ENCODE measurements around the gene IFNL3.

DNA sequence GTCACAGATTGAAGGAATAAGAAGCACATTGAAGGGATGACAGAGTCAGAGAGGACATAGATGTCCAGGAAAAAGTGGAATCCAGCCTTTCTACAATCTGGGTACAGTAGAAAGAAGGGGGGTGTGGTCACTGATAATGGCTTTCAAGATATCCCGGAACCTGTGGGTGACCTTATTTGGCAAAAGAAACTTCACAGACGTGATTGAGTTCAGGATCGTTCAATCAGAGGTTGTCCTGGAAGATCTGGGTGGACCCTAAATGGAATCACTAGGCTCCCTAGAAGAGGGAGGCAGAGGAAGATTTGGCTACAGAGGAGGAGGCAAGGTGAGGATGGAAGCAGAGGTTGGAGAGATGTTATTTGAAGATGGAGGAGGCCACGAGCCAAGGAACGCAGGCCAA lies 27.7 kb downstream of the IFNL3 start:
- TF ChIP-seq, protein P1, sequence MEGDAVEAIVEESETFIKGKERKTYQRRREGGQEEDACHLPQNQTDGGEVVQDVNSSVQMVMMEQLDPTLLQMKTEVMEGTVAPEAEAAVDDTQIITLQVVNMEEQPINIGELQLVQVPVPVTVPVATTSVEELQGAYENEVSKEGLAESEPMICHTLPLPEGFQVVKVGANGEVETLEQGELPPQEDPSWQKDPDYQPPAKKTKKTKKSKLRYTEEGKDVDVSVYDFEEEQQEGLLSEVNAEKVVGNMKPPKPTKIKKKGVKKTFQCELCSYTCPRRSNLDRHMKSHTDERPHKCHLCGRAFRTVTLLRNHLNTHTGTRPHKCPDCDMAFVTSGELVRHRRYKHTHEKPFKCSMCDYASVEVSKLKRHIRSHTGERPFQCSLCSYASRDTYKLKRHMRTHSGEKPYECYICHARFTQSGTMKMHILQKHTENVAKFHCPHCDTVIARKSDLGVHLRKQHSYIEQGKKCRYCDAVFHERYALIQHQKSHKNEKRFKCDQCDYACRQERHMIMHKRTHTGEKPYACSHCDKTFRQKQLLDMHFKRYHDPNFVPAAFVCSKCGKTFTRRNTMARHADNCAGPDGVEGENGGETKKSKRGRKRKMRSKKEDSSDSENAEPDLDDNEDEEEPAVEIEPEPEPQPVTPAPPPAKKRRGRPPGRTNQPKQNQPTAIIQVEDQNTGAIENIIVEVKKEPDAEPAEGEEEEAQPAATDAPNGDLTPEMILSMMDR (IDR thresholded peaks at IDR 0.05; ENCODE audit: low read depth, low read length): no peak
- TF ChIP-seq POLR2A (IDR thresholded peaks at IDR 0.05; ENCODE audit: extremely low read depth, insufficient read length) (no peak), MYC (IDR thresholded peaks at IDR 0.05; ENCODE audit: low read depth, low read length) (no peak)
- TF ChIP-seq, protein P2, sequence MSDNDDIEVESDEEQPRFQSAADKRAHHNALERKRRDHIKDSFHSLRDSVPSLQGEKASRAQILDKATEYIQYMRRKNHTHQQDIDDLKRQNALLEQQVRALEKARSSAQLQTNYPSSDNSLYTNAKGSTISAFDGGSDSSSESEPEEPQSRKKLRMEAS (IDR thresholded peaks at IDR 0.05; ENCODE audit: low read depth, low read length): no peak

All from NB4 (cell line).